ENCODE measurements around the gene TRANK1.

GRCh38 chr3:36956155-36956554 lies 11.3 kb upstream of the TRANK1 start:
- TF ChIP-seq, protein P1, sequence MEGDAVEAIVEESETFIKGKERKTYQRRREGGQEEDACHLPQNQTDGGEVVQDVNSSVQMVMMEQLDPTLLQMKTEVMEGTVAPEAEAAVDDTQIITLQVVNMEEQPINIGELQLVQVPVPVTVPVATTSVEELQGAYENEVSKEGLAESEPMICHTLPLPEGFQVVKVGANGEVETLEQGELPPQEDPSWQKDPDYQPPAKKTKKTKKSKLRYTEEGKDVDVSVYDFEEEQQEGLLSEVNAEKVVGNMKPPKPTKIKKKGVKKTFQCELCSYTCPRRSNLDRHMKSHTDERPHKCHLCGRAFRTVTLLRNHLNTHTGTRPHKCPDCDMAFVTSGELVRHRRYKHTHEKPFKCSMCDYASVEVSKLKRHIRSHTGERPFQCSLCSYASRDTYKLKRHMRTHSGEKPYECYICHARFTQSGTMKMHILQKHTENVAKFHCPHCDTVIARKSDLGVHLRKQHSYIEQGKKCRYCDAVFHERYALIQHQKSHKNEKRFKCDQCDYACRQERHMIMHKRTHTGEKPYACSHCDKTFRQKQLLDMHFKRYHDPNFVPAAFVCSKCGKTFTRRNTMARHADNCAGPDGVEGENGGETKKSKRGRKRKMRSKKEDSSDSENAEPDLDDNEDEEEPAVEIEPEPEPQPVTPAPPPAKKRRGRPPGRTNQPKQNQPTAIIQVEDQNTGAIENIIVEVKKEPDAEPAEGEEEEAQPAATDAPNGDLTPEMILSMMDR (IDR thresholded peaks at IDR 0.05): no peak
- TF ChIP-seq POLR2AphosphoS5 (IDR thresholded peaks at IDR 0.05): no peak

All from prostate gland (tissue), 2 donors.